Astrocyte of the cerebellum (primary cell): ENCODE measurements around the gene AP1AR.
A peak's percentile ranks its signal among the peaks of the same experiment; 100 is the strongest.
"Not testable (repeated sequence)": the region's sequence is repeated elsewhere in the genome, so short reads cannot be mapped to it uniquely, and the experiment has no call there.

ENCODE experiments used
- DNase-seq: peaks from one replicate; pipeline ENCODE4 v3.0.0-alpha.2; 2011; ENCODE audit warnings: low read depth
- H3K4me3 ChIP-seq: 2 replicates; pipeline ENCODE4 v1.5.1; 2011; ENCODE audit warnings: mild to moderate bottlenecking, low read depth, low read length, moderate library complexity
- in situ Hi-C: cut with HindIII; loops from 2 replicates; pipeline ENCODE4 v1.10.0; 2017; ENCODE audit warnings: low sequenced_read_pairs
- TF ChIP-seq, protein P1 (sequence below): IDR thresholded peaks from 2 replicates; pipeline ENCODE4 v1.5.1; 2012; ENCODE audit warnings: low read length, low read depth, moderate library complexity, mild to moderate bottlenecking; ENCODE audit errors: missing control alignments

AP1AR gene

DNA sequence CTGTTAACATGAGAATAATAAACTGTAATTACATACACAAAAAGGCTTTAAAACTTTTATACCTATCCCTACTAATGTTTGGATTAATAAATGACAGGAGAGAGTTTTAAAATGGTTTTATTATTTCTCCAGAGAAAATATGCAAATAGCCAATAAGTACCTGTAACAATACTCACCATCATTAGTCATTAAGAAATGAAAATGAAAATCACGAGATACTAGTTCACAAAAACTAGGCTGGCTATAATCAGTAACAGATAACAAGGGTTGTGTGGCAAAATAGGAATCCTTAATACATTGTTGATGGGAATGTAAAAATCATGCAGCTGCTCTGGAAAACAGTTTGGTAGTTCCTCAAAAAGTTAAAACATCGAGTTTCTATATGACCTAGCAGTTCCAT is 25.2 kb upstream of the AP1AR start:
- TF ChIP-seq, protein P1, sequence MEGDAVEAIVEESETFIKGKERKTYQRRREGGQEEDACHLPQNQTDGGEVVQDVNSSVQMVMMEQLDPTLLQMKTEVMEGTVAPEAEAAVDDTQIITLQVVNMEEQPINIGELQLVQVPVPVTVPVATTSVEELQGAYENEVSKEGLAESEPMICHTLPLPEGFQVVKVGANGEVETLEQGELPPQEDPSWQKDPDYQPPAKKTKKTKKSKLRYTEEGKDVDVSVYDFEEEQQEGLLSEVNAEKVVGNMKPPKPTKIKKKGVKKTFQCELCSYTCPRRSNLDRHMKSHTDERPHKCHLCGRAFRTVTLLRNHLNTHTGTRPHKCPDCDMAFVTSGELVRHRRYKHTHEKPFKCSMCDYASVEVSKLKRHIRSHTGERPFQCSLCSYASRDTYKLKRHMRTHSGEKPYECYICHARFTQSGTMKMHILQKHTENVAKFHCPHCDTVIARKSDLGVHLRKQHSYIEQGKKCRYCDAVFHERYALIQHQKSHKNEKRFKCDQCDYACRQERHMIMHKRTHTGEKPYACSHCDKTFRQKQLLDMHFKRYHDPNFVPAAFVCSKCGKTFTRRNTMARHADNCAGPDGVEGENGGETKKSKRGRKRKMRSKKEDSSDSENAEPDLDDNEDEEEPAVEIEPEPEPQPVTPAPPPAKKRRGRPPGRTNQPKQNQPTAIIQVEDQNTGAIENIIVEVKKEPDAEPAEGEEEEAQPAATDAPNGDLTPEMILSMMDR = no peak
- in situ Hi-C loops = no loop called here
- H3K4me3 ChIP-seq = no peak overlapping the region
- DNase-seq = no peak

DNA sequence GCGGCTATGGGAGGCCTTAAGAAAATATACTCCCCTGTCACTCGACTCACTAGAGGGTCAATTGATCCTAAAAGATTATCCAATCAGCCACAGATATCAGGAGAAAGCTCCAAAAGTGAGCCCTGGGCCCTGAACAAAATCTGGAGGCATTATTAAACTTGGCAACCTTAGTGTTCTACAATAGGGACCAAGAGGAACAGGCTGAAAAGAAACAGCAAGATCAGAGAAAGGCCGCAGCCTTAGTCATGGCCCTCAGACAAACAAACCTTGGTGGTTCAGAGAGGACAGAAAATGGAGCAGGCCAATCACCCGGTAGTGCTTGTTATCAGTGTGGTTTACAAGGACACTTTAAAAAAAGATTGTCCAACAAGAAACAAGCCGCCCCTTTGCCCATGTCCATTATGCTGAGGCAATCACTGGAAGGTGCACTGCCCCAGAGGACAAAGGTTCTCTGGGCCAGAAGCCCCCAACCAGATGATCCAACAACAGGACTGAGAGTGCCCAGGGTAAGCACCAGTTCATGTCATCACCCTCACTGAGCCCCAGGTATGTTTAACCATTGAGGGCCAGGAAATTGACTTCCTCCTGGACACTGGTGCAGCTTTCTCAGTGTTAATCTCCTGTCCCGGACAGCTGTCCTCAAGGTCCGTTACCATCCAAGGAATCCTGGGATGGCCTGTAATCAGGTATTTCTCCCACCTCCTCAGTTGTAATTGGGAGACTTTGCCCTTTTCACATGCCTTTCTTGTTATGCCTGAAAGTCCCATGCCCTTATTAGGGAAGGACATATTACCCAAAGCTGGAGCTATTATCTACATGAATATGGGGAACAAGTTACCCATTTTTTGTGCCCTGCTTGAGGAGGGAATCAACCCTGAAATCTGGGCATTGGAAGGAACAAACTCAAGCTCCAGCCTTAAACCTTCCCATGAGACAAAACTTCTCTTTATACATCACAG is 23.2 kb upstream of the AP1AR start:
- in situ Hi-C loops, DNase-seq: not testable (repeated sequence)

DNA sequence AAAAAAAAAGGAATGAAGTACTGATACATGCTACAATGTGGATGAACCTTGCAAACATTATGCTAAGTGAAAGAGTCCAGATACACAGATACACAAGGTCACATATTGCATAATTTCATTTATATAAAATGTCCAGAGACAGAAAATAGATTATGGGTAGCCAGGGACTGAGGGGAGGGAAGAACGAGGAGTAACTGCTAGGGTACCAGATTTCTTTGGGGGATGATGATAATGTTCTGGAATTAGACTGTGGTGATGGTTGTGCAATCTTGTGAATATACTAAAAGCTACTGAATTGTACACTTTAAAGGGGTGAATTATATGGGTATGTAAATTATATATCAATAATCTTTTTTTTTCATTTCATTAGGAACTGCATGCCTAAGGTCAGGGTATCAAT is 20.8 kb upstream of the AP1AR start:
- TF ChIP-seq, protein P1 = no peak
- DNase-seq = no peak
- in situ Hi-C loops = no loop called here
- H3K4me3 ChIP-seq = no peak overlapping the region

More for the DNA sequence above, 23.2 kb upstream of the AP1AR start:
- H3K4me3 ChIP-seq = not testable (repeated sequence)

DNA sequence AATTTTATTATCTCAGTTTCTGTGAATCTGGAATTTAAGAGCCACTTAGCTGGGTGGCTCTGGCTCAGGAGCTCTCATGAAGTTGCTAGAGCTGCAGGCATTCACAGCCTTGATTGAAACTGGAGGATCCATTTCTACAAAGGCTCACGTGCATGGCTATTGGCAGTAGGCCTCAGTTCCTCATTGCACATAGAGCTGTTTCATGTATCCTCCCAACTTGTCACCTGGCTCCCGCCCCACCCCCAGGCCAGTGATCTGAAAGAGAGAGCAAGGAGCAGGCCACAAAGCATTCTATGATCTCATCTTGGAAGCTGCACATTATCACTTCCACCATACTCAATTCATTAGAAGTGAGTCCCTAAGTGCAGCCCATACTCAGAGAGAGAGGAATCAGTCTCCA is 18.5 kb upstream of the AP1AR start:
- TF ChIP-seq, protein P1 = no peak
- DNase-seq = no peak
- no peak overlapping the region for H3K4me3 ChIP-seq
- in situ Hi-C loops = no loop called here

DNA sequence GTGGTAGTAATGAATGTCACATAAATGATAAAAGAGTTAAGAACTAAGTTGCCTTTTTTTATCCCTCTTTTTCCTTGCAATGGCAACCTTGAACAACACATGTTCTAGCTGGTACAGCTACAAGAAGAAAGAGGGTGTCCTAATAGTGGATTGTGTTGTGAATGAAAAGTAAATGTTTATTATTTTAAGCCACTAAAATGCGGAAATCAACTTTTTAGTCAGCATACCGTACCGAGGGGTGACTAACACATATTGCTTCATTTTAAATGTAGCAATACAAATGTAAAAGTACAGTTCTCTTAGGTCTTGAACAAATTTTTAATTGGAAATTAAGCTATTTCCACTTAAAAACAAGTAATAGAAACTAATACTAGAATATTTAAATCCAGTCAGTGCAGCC is 17.7 kb upstream of the AP1AR start:
- no peak for DNase-seq
- in situ Hi-C loops = no loop called here
- H3K4me3 ChIP-seq = no peak overlapping the region
- TF ChIP-seq, protein P1 = no peak

DNA sequence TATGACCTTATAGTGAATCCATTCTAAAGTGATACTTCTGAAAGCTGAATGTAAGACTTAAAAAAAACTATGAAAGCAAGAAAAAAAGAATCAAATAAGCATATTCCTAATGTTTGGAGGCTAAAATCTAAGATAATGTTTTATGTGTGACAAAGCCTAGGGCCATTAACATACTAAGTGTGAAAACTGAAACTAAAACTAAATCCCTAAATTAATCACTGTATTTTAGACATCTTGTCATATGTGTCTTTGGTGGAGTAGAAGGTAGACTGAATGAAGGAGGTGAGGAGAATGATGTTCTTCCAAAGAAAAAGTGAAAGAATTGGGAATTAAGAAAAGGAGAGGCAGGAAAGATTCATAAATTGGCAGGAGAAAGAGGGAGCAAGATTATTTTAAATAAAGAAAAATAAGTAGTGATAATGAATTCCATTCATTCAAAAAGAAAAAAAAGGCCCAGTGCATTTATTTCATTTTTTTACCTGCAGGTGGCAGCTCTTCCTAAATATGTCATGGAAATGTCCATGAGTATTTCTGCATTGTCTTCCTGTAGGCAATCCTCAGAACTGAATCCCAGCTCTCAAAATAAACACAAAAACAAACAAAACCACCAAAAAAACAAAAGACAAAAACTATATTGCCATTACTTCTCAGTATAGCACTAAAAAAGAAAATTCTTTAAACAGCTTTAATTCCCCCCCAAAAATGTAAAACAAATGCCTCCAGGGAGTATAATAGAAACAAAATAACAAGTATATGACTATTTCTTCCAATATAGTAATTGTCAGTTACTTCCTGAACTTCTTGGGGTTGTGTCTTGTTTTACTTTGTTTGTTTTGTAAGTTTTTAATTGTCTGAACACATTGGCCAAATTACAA is 17.0 kb upstream of the AP1AR start:
- no peak overlapping the region for H3K4me3 ChIP-seq
- TF ChIP-seq, protein P1 = peak; percentile 42
- in situ Hi-C loops = no loop called here
- DNase-seq = no peak
